Measurements from ENCODE around the gene KANSL2.
"Not testable (repeated sequence)": the region's sequence is repeated elsewhere in the genome, so short reads cannot be mapped to it uniquely, and the experiment has no call there.

Gene KANSL2

GRCh38 chr12:48712209-48712608 is 30.2 kb upstream of the KANSL2 start:
- peaks cover 13% of the 10 kb centered on the region; the same call in 1 of the 2 replicates for H4K20me1 ChIP-seq (ENCODE audit: control insufficient read depth, insufficient read depth, low read depth, low read length)
- TF ChIP-seq EZH2phosphoT487 (IDR thresholded peaks at IDR 0.05; ENCODE audit: borderline replicate concordance, low read length): no peak
- no peak for TF ChIP-seq CTCF (IDR thresholded peaks at IDR 0.05; ENCODE audit: low read depth, low read length, poor library complexity, severe bottlenecking)
- H3K27me3 ChIP-seq (ENCODE audit: control insufficient read depth, low read length): no peaks in the 10 kb centered on the region
- H3K9me3 ChIP-seq (ENCODE audit: control insufficient read depth, insufficient read depth, low read length): no peaks in the 10 kb centered on the region
- peaks cover 74% of the 10 kb centered on the region for H3K36me3 ChIP-seq (ENCODE audit: control insufficient read depth, low read length)
- no peaks in the 10 kb centered on the region for H3K9me2 ChIP-seq (replicated peaks; ENCODE audit: control insufficient read depth, low read length)
- peaks cover 92% of the 10 kb centered on the region for H3K79me2 ChIP-seq (ENCODE audit: control insufficient read depth, low read length)
- H3K4me3 ChIP-seq (ENCODE audit: low read length): no peak overlapping the region
- H3K4me1 ChIP-seq (ENCODE audit: control insufficient read depth, low read length): peaks cover 22% of the 10 kb centered on the region
- no peaks in the 10 kb centered on the region for H3F3A ChIP-seq (ENCODE audit: control insufficient read depth, insufficient read depth)
- no peak overlapping the region for H3K27ac ChIP-seq (ENCODE audit: low read depth, low read length)
- no peak overlapping the region for H3K4me2 ChIP-seq (ENCODE audit: low read length)

GRCh38 chr12:48698822-48699221 is 16.8 kb upstream of the KANSL2 start:
- peaks cover 79% of the 10 kb centered on the region for H3K36me3 ChIP-seq (ENCODE audit: control insufficient read depth, low read length)
- H3K27ac ChIP-seq (ENCODE audit: low read depth, low read length); H3K9me3 ChIP-seq (ENCODE audit: control insufficient read depth, insufficient read depth, low read length); H4K20me1 ChIP-seq (ENCODE audit: control insufficient read depth, insufficient read depth, low read depth, low read length); H3K27me3 ChIP-seq (ENCODE audit: control insufficient read depth, low read length); H3K4me1 ChIP-seq (ENCODE audit: control insufficient read depth, low read length); H3K4me2 ChIP-seq (ENCODE audit: low read length); H3F3A ChIP-seq (ENCODE audit: control insufficient read depth, insufficient read depth); H3K9me2 ChIP-seq (replicated peaks; ENCODE audit: control insufficient read depth, low read length); H3K4me3 ChIP-seq (ENCODE audit: low read length): not testable (repeated sequence)
- H3K79me2 ChIP-seq (ENCODE audit: control insufficient read depth, low read length): peaks cover 33% of the 10 kb centered on the region

GRCh38 chr12:48696626-48697025 is 14.6 kb upstream of the KANSL2 start:
- H3K4me1 ChIP-seq (ENCODE audit: control insufficient read depth, low read length): no peaks in the 10 kb centered on the region
- no peak overlapping the region for H3K27ac ChIP-seq (ENCODE audit: low read depth, low read length)
- H3F3A ChIP-seq (ENCODE audit: control insufficient read depth, insufficient read depth): no peaks in the 10 kb centered on the region; the same call in 1 of the 2 replicates
- no peaks in the 10 kb centered on the region for H3K9me2 ChIP-seq (replicated peaks; ENCODE audit: control insufficient read depth, low read length)
- no peak overlapping the region for H3K4me2 ChIP-seq (ENCODE audit: low read length)
- peaks cover 32% of the 10 kb centered on the region for H3K79me2 ChIP-seq (ENCODE audit: control insufficient read depth, low read length)
- TF ChIP-seq CTCF (IDR thresholded peaks at IDR 0.05; ENCODE audit: low read depth, low read length, poor library complexity, severe bottlenecking): no peak
- TF ChIP-seq EZH2phosphoT487 (IDR thresholded peaks at IDR 0.05; ENCODE audit: borderline replicate concordance, low read length): no peak
- no peaks in the 10 kb centered on the region for H3K9me3 ChIP-seq (ENCODE audit: control insufficient read depth, insufficient read depth, low read length)
- H4K20me1 ChIP-seq (ENCODE audit: control insufficient read depth, insufficient read depth, low read depth, low read length): no peaks in the 10 kb centered on the region
- H3K27me3 ChIP-seq (ENCODE audit: control insufficient read depth, low read length): no peaks in the 10 kb centered on the region
- H3K36me3 ChIP-seq (ENCODE audit: control insufficient read depth, low read length): peaks cover 82% of the 10 kb centered on the region
- H3K4me3 ChIP-seq (ENCODE audit: low read length): no peak overlapping the region

- Histone ChIP-seq H3K4me1 (ENCODE audit: control insufficient read depth, low read length) (no peaks in the 10 kb centered on the region), H3K27me3 (ENCODE audit: control insufficient read depth, low read length) (no peaks in the 10 kb centered on the region), H4K20me1 (ENCODE audit: control insufficient read depth, insufficient read depth, low read depth, low read length) (peaks cover 2% of the 10 kb centered on the region; the same call in 1 of the 2 replicates), H3K4me3 (ENCODE audit: low read length) (no peak overlapping the region), H3K79me2 (ENCODE audit: control insufficient read depth, low read length) (peaks cover 40% of the 10 kb centered on the region), H3K9me2 (replicated peaks; ENCODE audit: control insufficient read depth, low read length) (no peaks in the 10 kb centered on the region), H3K36me3 (ENCODE audit: control insufficient read depth, low read length) (peaks cover 88% of the 10 kb centered on the region), H3F3A (ENCODE audit: control insufficient read depth, insufficient read depth) (no peaks in the 10 kb centered on the region; the same call in 1 of the 2 replicates), H3K27ac (ENCODE audit: low read depth, low read length) (no peak overlapping the region), H3K4me2 (ENCODE audit: low read length) (no peak overlapping the region), H3K9me3 (ENCODE audit: control insufficient read depth, insufficient read depth, low read length) (no peaks in the 10 kb centered on the region)
- no peak for TF ChIP-seq EZH2phosphoT487 (IDR thresholded peaks at IDR 0.05; ENCODE audit: borderline replicate concordance, low read length)
- no peak for TF ChIP-seq CTCF (IDR thresholded peaks at IDR 0.05; ENCODE audit: low read depth, low read length, poor library complexity, severe bottlenecking)
Observed at GRCh38 chr12:48695859-48696258, 13.8 kb upstream of the KANSL2 start.
